Peyer's patch (tissue), 4 donors: ENCODE measurements around the gene MED17.

Source experiments
- CTCF ChIP-seq, 6 experiments: fragments of 450-650 bp in 4 of 6; fragments of 200-600 bp in 2 of 6; sonication (generic) in 1 of 6; IDR thresholded peaks; one replicate each; pipeline ENCODE4 v1.5.1; 2017 to 2019; ENCODE audit warnings: antibody characterized with exemption in 6 of 6, mild to moderate bottlenecking in 3 of 6, moderate library complexity in 1 of 6
- POLR2A ChIP-seq, 2 donors: fragments of 450-650 bp; IDR thresholded peaks; one replicate each; pipeline ENCODE4 v1.5.1; 2017; ENCODE audit warnings: antibody characterized with exemption in 2 of 2, mild to moderate bottlenecking in 2 of 2, moderate library complexity in 2 of 2

GRCh38 chr11:93791493-93791892, 7.4 kb downstream of the MED17 start:
- no peak for TF ChIP-seq CTCF (IDR thresholded peaks at IDR 0.05)
- TF ChIP-seq POLR2A (IDR thresholded peaks at IDR 0.05) = no peak
